Peyer's patch (tissue), 4 donors: ENCODE data around the gene IL1F10.

Experiments used
- CTCF ChIP-seq, 6 experiments: fragments of 450-650 bp in 4 of 6; fragments of 200-600 bp in 2 of 6; sonication (generic) in 1 of 6; IDR thresholded peaks; one replicate each; pipeline ENCODE4 v1.5.1; 2017 to 2019; ENCODE audit warnings: antibody characterized with exemption in 6 of 6, mild to moderate bottlenecking in 3 of 6, moderate library complexity in 1 of 6
- POLR2A ChIP-seq, 2 donors: fragments of 450-650 bp; IDR thresholded peaks; one replicate each; pipeline ENCODE4 v1.5.1; 2017; ENCODE audit warnings: antibody characterized with exemption in 2 of 2, mild to moderate bottlenecking in 2 of 2, moderate library complexity in 2 of 2

- no peak for TF ChIP-seq CTCF (IDR thresholded peaks at IDR 0.05)
- TF ChIP-seq POLR2A (IDR thresholded peaks at IDR 0.05): no peak
Measured at GRCh38 chr2:113046465-113046864, 21.3 kb upstream of the IL1F10 start.
